ENCODE results near the gene BRSK2. TPM values are rescaled to one million over a fixed set of nuclear protein-coding genes. Genes with fewer than 3 reads are reported as not detected.

Gene BRSK2
- total and polyA plus RNA-seq, 2 of the 4 experiments (the other 2 are of a cell fraction), result 0.18 to 0.62 TPM

GRCh38 chr11:1359556-1359955 is 30.2 kb upstream of the BRSK2 start:
- Histone ChIP-seq H3K4ac (ENCODE audit: low read depth, low read length) (no peak overlapping the region), H3K27ac (ENCODE audit: insufficient read depth, low read length) (no peak overlapping the region), H2AK5ac (ENCODE audit: low read depth, low read length) (no peak overlapping the region), H2AFZ (replicated peaks; ENCODE audit: low read length, poor library complexity) (no peak overlapping the region), H3K9ac (ENCODE audit: low read depth, low read length) (no peak overlapping the region), H2BK5ac (ENCODE audit: low read depth, low read length, poor library complexity, severe bottlenecking) (no peak overlapping the region), H3K79me1 (ENCODE audit: low read depth in 1 of 2, low read length in 2 of 2) (no peaks in the 10 kb centered on the region), H3K4me1 (ENCODE audit: control insufficient read depth, insufficient read depth, low read length) (peaks cover 5% of the 10 kb centered on the region), H3K4me2 (ENCODE audit: low read depth, low read length) (no peak overlapping the region), H3K56ac (ENCODE audit: extremely low read depth, insufficient read depth, low read length) (no peak overlapping the region), H3K14ac (replicated peaks; ENCODE audit: low read depth, low read length) (no peak overlapping the region), H2BK120ac (ENCODE audit: low read depth, low read length) (no peak overlapping the region), H3K9me3 (ENCODE audit: control insufficient read depth, insufficient read depth, low read length) (peaks cover 10% of the 10 kb centered on the region), H4K5ac (ENCODE audit: low read depth, low read length) (no peak overlapping the region), H3K27me3 (ENCODE audit: control insufficient read depth, insufficient read depth, low read length) (peaks cover 17% of the 10 kb centered on the region; the same call in 1 of the 2 replicates), H3K9me1 (ENCODE audit: insufficient read depth, low read length) (no peaks in the 10 kb centered on the region), H4K8ac (ENCODE audit: low read depth in 2 of 2, low read length in 2 of 2) (no peak overlapping the region), H4K91ac (ENCODE audit: insufficient read depth, low read depth, low read length) (no peak overlapping the region), H3K23ac (ENCODE audit: low read depth, low read length) (no peak overlapping the region), H3K18ac (ENCODE audit: low read depth, low read length) (no peak overlapping the region), H2BK15ac (ENCODE audit: low read depth, low read length) (no peak overlapping the region), H4K20me1 (ENCODE audit: insufficient read depth, low read length) (no peaks in the 10 kb centered on the region), H3K36me3 (ENCODE audit: control insufficient read depth, insufficient read depth, low read length) (no peaks in the 10 kb centered on the region), H2AK9ac (replicated peaks; ENCODE audit: low read depth, low read length, poor library complexity) (no peak overlapping the region), H3K4me3 (ENCODE audit: insufficient read depth, low read depth, low read length) (no peak overlapping the region), H2BK20ac (ENCODE audit: low read depth, low read length) (no peak overlapping the region)
- WGBS, 2 experiments (ENCODE audit: extremely low coverage in 2 of 2, insufficient read length in 1 of 2), result 79% methylated on average over 13 of the region's 16 CpGs; no CpG with 5 or more reads in 1 of the 2 experiments
- TF ChIP-seq CHD1 (IDR thresholded peaks at IDR 0.05; ENCODE audit: low read depth, low read length) (no peak), CTCF (conservative IDR thresholded peaks at IDR 0.05; ENCODE audit: low read depth, low read length) (no peak), NFE2L2 (IDR thresholded peaks at IDR 0.05; ENCODE audit: low read depth, low read length) (no peak), RFX5 (IDR thresholded peaks at IDR 0.05; ENCODE audit: low read depth, low read length) (no peak), RAD21 (IDR thresholded peaks at IDR 0.05; ENCODE audit: low read length) (no peak), BHLHE40 (IDR thresholded peaks at IDR 0.05; ENCODE audit: low read depth, low read length) (no peak), SMC3 (IDR thresholded peaks at IDR 0.05; ENCODE audit: low read depth, low read length) (no peak), CEBPB (IDR thresholded peaks at IDR 0.05; ENCODE audit: low read depth, low read length) (no peak), RCOR1 (IDR thresholded peaks at IDR 0.05; ENCODE audit: insufficient replicate concordance, low read length) (no peak), USF2 (IDR thresholded peaks at IDR 0.05; ENCODE audit: low read depth, low read length) (no peak), ELK1 (IDR thresholded peaks at IDR 0.05; ENCODE audit: borderline replicate concordance, low read depth, low read length) (no peak), MAZ (IDR thresholded peaks at IDR 0.05; ENCODE audit: borderline replicate concordance, low read depth, low read length) (no peak), MXI1 (IDR thresholded peaks at IDR 0.05; ENCODE audit: borderline replicate concordance, low read depth, low read length) (no peak)
- DNase-seq (no peak), ATAC-seq (ENCODE audit: low read depth) (no peak)
- intact Hi-C loops (cut with micrococcal nuclease), result no loop called here
- in situ Hi-C loops (cut with MboI; ENCODE audit: low sequenced_read_pairs), result no loop called here
- POLR2A ChIA-PET (ENCODE audit: unreplicated experiment), result no interaction called here
- dilution Hi-C loops (cut with HindIII; ENCODE audit: low sequenced_read_pairs, unreplicated experiment), result no loop called here
- no TSS peak for BruUV-seq (replicated peaks)
- CTCF ChIA-PET, result no interaction called here

Measured in IMR-90 (cell line).